B cell (primary cell): ENCODE results near the gene ADCY2.

Source experiments
- CTCF ChIP-seq: fragments of 200-600 bp; IDR thresholded peaks from one replicate; pipeline ENCODE4 v1.8.0; 2022; ENCODE audit warnings: antibody characterized with exemption, mild to moderate bottlenecking
- EZH2 ChIP-seq: IDR thresholded peaks from 2 replicates; pipeline ENCODE4 v1.6.1; 2012; ENCODE audit warnings: borderline replicate concordance, low read depth, mild to moderate bottlenecking, moderate library complexity, low read length; ENCODE audit not compliant: insufficient read depth, poor library complexity, severe bottlenecking

GRCh38 chr5:7385681-7386080 lies 10.3 kb upstream of the ADCY2 start:
- TF ChIP-seq EZH2 = no peak
- no peak for TF ChIP-seq CTCF
